Measurements from ENCODE around the gene TMPRSS13.
"Not testable (repeated sequence)": the region's sequence is repeated elsewhere in the genome, so short reads cannot be mapped to it uniquely, and the experiment has no call there.

The TMPRSS13 gene

GRCh38 chr11:117869604-117870003 lies 59.6 kb downstream of the TMPRSS13 start:
- no peak for DNase-seq

DNA sequence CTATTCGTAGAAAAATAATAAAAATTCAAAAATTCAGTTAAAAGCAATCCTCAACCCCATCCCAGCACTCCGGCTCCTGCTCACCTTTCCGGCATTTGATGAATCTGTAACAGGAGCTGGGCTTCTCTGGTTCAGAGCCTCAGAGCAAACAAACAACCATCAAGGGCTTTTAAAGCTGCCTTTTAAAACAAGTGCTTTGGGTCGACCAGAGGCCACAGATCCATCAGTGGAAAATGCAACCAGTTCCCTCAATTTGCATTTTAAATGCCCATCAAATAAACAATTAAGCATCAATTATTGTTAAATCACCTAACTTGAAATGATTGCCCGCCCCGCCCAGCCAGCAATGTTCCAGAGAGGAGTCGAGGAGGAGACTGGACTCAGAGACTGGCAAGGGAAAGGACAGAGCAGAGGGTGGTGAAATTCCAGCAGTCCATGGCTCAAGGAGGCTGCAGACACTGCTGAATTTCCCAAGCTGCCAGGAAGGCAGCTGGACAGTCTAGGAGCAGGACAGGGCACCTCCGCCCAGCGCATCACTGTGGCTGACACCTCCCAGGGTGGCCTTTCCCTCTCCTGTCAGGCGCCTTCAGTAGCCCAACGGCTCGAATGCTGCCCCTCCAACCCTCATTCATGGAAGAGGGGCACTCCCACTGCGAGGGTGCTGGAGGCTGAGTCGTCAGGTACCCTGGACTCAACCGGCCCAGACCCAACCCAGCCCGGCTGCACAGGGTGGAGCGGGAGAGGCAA lies 60.2 kb downstream of the TMPRSS13 start:
- no peak for DNase-seq

GRCh38 chr11:117868088-117868487 lies 61.1 kb downstream of the TMPRSS13 start:
- no peak for DNase-seq

- no peak for DNase-seq
These were observed 62.7 kb downstream of the TMPRSS13 start for GRCh38 chr11:117866526-117866925.

DNA sequence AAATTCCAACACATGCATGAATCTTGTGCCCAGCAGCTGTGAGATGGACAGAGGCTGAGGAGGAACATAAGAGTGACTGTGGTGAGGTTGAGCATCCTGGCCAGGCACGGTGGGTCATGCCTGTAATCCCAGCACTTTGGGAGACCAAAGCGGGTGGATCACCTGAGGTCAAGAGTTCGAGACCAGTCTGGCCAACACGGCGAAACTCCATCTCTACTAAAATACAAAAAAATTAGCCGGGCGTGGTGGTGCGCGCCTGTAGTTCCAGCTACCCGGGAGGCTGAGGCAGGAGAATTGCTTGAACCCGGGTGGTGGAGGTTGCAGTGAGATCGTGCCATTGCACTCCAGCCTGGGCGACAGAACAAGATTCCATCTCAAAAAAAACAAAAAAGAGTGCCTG lies 63.7 kb downstream of the TMPRSS13 start:
- not testable (repeated sequence) for DNase-seq

- DNase-seq: no peak
These were observed 65.8 kb downstream of the TMPRSS13 start for GRCh38 chr11:117863383-117863782.

- no peak for DNase-seq
These were observed 66.4 kb downstream of the TMPRSS13 start for GRCh38 chr11:117862753-117863152.

DNA sequence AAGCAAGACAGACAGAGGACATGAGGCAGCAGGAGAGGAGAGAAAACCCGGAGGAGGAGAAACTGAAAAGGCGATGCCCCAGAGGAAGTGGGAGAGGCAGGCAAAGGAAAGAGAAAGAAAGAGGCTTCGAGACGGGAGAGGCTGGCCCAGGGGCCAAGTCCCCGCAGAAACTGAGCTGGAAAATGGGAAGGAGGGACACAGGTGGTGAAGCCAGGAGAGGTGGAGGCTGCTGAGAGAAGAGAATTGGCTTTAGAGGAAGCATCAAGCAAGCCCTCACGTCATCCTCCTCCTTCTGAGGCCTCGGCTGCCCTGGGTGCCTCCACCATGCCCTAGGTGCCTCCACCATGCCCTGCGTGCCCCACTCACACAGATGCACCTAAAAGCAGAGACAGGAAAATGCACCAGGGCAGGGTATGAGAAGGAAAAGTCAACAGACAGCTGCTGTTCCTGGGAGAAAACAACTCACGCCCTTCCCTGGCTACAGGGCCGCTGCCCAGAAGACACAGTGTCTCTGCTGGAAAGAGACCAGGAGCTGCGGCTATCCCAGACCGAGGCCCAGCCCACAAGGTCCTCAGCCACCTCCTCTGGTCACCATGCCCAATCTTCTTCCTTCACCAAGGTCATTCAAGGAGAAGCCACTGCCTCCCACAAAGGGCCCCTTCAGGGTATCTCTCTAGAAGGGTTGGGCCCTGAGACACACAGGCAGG lies 67.0 kb downstream of the TMPRSS13 start:
- DNase-seq: no peak

- DNase-seq: no peak
These were observed 67.8 kb downstream of the TMPRSS13 start for GRCh38 chr11:117861151-117862018.

GRCh38 chr11:117860139-117860538 lies 69.1 kb downstream of the TMPRSS13 start:
- no peak for DNase-seq

- no peak for DNase-seq
These were observed 69.6 kb downstream of the TMPRSS13 start for GRCh38 chr11:117859488-117860112.

DNA sequence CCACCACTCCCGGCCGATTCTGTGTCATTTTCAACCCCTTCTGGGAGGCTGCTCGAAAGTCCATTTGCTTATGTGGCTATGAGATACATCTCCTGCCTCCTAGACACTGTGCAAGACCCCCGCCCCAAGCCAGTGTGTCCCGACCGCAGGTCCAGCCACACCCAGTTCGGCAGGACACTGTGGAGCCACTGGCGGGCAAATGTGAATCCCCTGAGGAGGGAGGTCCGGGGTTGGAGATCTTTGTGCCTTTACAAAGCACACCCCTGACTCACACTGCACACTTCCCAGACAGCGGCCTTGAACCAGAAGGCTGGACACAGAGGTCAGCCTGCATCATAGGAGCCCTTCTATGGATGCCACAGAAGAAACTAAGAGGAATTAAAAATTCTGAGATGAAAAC lies 70.1 kb downstream of the TMPRSS13 start:
- no peak for DNase-seq

DNA sequence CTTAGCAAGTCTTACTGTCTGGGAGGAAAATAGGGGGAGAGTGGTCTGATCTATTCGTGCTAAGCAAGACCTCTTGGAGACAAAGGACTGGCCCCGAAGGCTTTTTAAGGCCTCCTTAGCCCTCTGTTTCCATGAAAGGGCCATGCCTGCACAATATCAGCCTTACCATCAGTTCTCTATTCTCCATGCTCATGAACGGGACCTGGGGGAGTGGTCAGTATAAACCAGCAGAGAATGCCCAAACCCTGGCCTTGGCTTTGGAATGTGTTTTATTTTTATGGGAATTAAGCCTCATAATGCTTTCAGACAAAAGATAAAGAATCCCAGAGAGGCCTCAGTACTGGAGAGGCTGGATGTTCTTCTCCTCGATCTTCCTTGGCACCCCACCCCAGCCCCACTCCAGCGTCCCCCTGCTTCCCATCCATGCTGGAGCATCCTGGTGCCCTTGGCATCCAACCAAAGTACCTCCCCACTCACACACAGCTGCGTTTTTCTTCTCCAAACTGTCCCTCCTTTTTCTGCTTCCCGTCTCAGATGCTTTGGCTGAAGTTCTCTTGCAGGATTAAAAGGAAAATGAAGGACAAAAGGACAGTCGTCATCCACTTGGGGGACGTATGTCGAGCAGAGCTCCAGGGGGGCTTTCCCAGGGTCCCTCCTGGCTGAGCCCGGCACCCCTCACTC lies 71.3 kb downstream of the TMPRSS13 start:
- no peak for DNase-seq

GRCh38 chr11:117855912-117856651 lies 73.1 kb downstream of the TMPRSS13 start:
- no peak for DNase-seq

DNA sequence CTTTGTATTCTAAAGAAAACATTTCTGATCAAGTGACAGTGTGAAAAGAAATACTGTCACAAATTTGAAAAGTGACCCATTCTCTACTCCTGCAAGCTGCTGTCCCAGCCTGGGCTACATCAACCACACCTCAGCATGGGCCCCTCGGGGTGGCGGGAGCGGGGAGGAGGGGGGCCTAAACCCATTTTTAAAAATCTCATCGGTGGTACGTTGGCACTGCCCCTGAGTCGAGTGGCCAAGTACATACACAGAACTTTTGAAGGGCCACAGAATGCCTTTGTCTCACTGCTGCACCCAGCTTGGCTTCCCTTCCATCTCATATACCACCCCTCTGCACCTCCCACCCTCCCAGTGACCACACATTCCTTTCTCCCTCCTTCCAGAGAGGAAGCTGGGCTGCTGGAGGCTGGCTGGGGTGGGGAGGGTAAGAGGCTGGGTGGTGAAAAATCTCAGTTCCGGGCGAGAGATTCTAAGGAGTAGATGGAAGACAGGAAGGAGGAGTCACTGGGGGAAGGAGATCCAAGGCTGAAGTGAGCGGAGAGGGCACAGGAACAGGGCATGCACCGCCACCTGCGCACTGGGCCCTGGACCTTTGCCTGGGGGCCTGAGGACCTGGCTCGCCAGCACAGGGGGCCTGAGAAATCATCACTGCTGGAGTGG lies 73.9 kb downstream of the TMPRSS13 start:
- no peak for DNase-seq

GRCh38 chr11:117852309-117852708 lies 76.9 kb downstream of the TMPRSS13 start:
- no peak for DNase-seq

- no peak for DNase-seq
These were observed 77.3 kb downstream of the TMPRSS13 start for GRCh38 chr11:117851852-117852251.

GRCh38 chr11:117851106-117851505 lies 78.1 kb downstream of the TMPRSS13 start:
- no peak for DNase-seq
